K562 (cell line): ENCODE results near the gene LMO4. TPM values are rescaled to one million over a fixed set of nuclear protein-coding genes. Genes with fewer than 3 reads are reported as not detected.

ENCODE experiments used
- ATAC-seq: fragments of 200-7000 bp; cut with Tn5 transposase; 3 replicates; pipeline ENCODE4 v1.9.1; 2020; ENCODE audit warnings: moderate library complexity
- BruUV-seq: library from RNA; stranded (reverse); fragments of 400-500 nt; replicated peaks from 2 replicates; lab custom pipeline; 2021; lab: Mats Ljungman, UMichigan
- CTCF ChIA-PET: fragments of 300-600 bp; formaldehyde crosslinking; extraction: SDS; loops from one replicate; lab custom pipeline; 2021; ENCODE audit warnings: low intra/inter-chr PET ratio; lab: Yijun Ruan, JAX
- POLR2A ChIA-PET: fragments of 300-600, 350-650 bp; sonication (Branson Sonifier 250); formaldehyde crosslinking; extraction: SDS; loops from one replicate; lab custom pipeline; 2021; ENCODE audit warnings: antibody characterized with exemption, inconsistent platforms; lab: Yijun Ruan, JAX
- DNase-seq, 4 experiments: peaks; one replicate each; pipeline versions ENCODE4 v3.0.0 to v3.0.0-alpha.2; 2011 to 2018; ENCODE audit warnings: low spot score in 3 of 4, mixed read lengths in 3 of 4; ENCODE audit errors: extremely low read depth in 1 of 4
- FAIRE-seq: peaks from 2 replicates; lab custom pipeline; 2011; peaks lifted over from hg19 to GRCh38; lab: Jason Lieb, UNC
- H2AFZ ChIP-seq: 2 replicates; pipeline ENCODE4 v1.6.0; 2011; ENCODE audit warnings: low read depth, low read length, control low read depth, inconsistent platforms
- H3K27ac ChIP-seq: fragments of 200-600 bp; 3 replicates; pipeline ENCODE4 v1.8.0; 2011; ENCODE audit warnings: low read depth, mild to moderate bottlenecking, control low read depth, inconsistent platforms, low read length, moderate library complexity, mixed read lengths; ENCODE audit errors: extremely low read depth
- H3K27me3 ChIP-seq, 2 experiments: fragments of 300-600 bp in 1 of 2; 2 replicates in 1 of 2; 3 replicates in 1 of 2; pipeline versions ENCODE4 v1.6.0 to v1.8.0; 2011; ENCODE audit warnings: inconsistent platforms in 2 of 2, low read length in 2 of 2, mild to moderate bottlenecking in 1 of 2, mixed read lengths in 1 of 2, moderate library complexity in 1 of 2; ENCODE audit not compliant: control insufficient read depth in 2 of 2, insufficient read depth in 2 of 2
- H3K36me3 ChIP-seq: fragments of 300-600 bp; 3 replicates; pipeline ENCODE4 v1.8.0; 2011; ENCODE audit warnings: mild to moderate bottlenecking, low read length, inconsistent platforms; ENCODE audit not compliant: control insufficient read depth, insufficient read depth
- H3K4me1 ChIP-seq, 2 experiments: fragments of 200-600 bp in 1 of 2; replicated peaks in 1 of 2; 2 replicates in 1 of 2; 3 replicates in 1 of 2; pipeline versions ENCODE4 v1.5.1 to v1.8.0; 2011; ENCODE audit warnings: inconsistent platforms in 2 of 2, low read length in 2 of 2, mild to moderate bottlenecking in 1 of 2, mixed read lengths in 1 of 2, moderate library complexity in 1 of 2; ENCODE audit not compliant: control insufficient read depth in 2 of 2, insufficient read depth in 2 of 2
- H3K4me2 ChIP-seq: 2 replicates; pipeline ENCODE4 v1.6.1; 2011; ENCODE audit warnings: low read length, control low read depth, inconsistent platforms, mixed read lengths; ENCODE audit not compliant: insufficient read depth
- H3K4me3 ChIP-seq: fragments of 200-600 bp; sonication (generic), shearing (Covaris generic); 2 replicates; pipeline ENCODE4 v1.5.1; 2016; ENCODE audit warnings: control low read depth, inconsistent platforms
- H3K79me2 ChIP-seq: fragments of 200-600 bp; 3 replicates; pipeline ENCODE4 v1.8.0; 2011; ENCODE audit warnings: low read length, inconsistent platforms; ENCODE audit not compliant: control insufficient read depth, insufficient read depth
- H3K9ac ChIP-seq, 2 experiments: 2 replicates each; pipeline versions ENCODE4 v1.6.0 to v1.6.1; 2011; ENCODE audit warnings: low read depth in 2 of 2, low read length in 2 of 2, control low read depth in 1 of 2, inconsistent platforms in 1 of 2, mild to moderate bottlenecking in 1 of 2, mixed read lengths in 1 of 2; ENCODE audit not compliant: insufficient read depth in 1 of 2
- H3K9me1 ChIP-seq: one replicate; pipeline ENCODE4 v1.6.0; 2011; ENCODE audit warnings: inconsistent platforms, mild to moderate bottlenecking, low read length, moderate library complexity; ENCODE audit not compliant: control insufficient read depth, insufficient read depth
- H3K9me3 ChIP-seq: replicated peaks from 2 replicates; pipeline ENCODE4 v1.5.1; 2011; ENCODE audit warnings: low read depth, low read length, inconsistent platforms; ENCODE audit not compliant: control insufficient read depth, insufficient read depth
- H4K20me1 ChIP-seq: replicated peaks from 2 replicates; pipeline ENCODE4 v1.6.1; 2011; ENCODE audit warnings: low read length, inconsistent platforms, mixed read lengths; ENCODE audit not compliant: control insufficient read depth, insufficient read depth
- ADNP ChIP-seq: fragments of 200-800 bp; sonication (Bioruptor generic); IDR thresholded peaks from 2 replicates; pipeline ENCODE4 v1.6.1; 2016; ENCODE audit warnings: missing genetic modification characterization, missing compliant biosample characterization
- BCOR ChIP-seq: fragments of 450-650 bp; IDR thresholded peaks from 2 replicates; pipeline ENCODE4 v1.6.1; 2016
- ESRRA ChIP-seq: fragments of 450-650 bp; IDR thresholded peaks from 2 replicates; pipeline ENCODE4 v1.6.1; 2014; ENCODE audit warnings: low read depth, mild to moderate bottlenecking, moderate library complexity, borderline replicate concordance
- HEY1 ChIP-seq: fragments of 250-450 bp; sonication (Bioruptor Pico); IDR thresholded peaks from 2 replicates; pipeline ENCODE4 v1.5.0; 2020; ENCODE audit warnings: mild to moderate bottlenecking, moderate library complexity, borderline replicate concordance
- HNRNPH1 ChIP-seq: fragments of 200-400 bp; formaldehyde crosslinking; optimal IDR thresholded peaks from 2 replicates; pipeline ENCODE3; 2017; ENCODE audit warnings: low read depth, mild to moderate bottlenecking, low read length, moderate library complexity
- HNRNPLL ChIP-seq: fragments of 200-400 bp; formaldehyde crosslinking; IDR thresholded peaks from 2 replicates; pipeline ENCODE4 v1.6.1; 2017; ENCODE audit warnings: low read length, low read depth, mild to moderate bottlenecking; ENCODE audit not compliant: poor library complexity, severe bottlenecking
- RBM25 ChIP-seq: fragments of 200-400 bp; formaldehyde crosslinking; IDR thresholded peaks from 2 replicates; pipeline ENCODE4 v1.6.1; 2018; ENCODE audit warnings: low read length, low read depth, moderate library complexity; ENCODE audit not compliant: severe bottlenecking
- RCOR1 ChIP-seq, 2 experiments: IDR thresholded peaks; 2 replicates each; pipeline ENCODE4 v1.6.1; 2012; ENCODE audit warnings: low read depth in 2 of 2, low read length in 2 of 2, borderline replicate concordance in 1 of 2, improper control_type of control experiment in 1 of 2
- XRCC4 ChIP-seq: IDR thresholded peaks from one replicate; pipeline ENCODE4 v1.6.1; 2011; ENCODE audit not compliant: insufficient read depth, insufficient read length; ENCODE audit errors: extremely low read depth
- WGBS: fragments of 100-300 bp; shearing (Covaris generic); methylation state at CpG from one replicate; pipeline ENCODE4 v1.1.6; 2016; ENCODE audit warnings: low coverage, mixed read lengths; ENCODE audit not compliant: insufficient coverage; ENCODE audit errors: missing lambda C conversion rate; 5-methylcytosine and 5-hydroxymethylcytosine counted together
- in situ Hi-C: fragments of 300-500 bp; cut with MboI; formaldehyde crosslinking; loops from 4 replicates; pipeline ENCODE4 v1.15.0; 2018; ENCODE audit warnings: inconsistent platforms, mixed read lengths
- intact Hi-C: fragments of 100-400 bp; cut with micrococcal nuclease; formaldehyde crosslinking; loops from 2 replicates; pipeline ENCODE4 v1.14.2; 2022
- polyA plus RNA-seq, 8 experiments: library from polyadenylated mRNA; depleted of rRNA in 4 of 8; stranded (reverse) in 5 of 8; unstranded in 3 of 8; fragments of >200 nt; fragmentation: Nextera tagmentation in 2 of 8; fragmentation: Illumina TruSeq in 1 of 8; extraction: Ambion mirVana in 2 of 8; extraction: Trizol in 1 of 8; gene quantifications; 2 replicates each; pipeline versions ENCODE4 v1.2.1 to v1.2.3, GENCODE V29; 2011 to 2014; ENCODE audit warnings: inconsistent platforms in 1 of 8, missing spikeins in 1 of 8
- total RNA-seq, 7 experiments: library from RNA; depleted of rRNA in 6 of 7; stranded (reverse); fragments of >200 nt in 6 of 7; fragmentation: Illumina TruSeq in 2 of 7; extraction: Trizol in 2 of 7; gene quantifications; 2 replicates each; pipeline versions ENCODE4 v1.2.1 to v1.2.3, GENCODE V29; 2011 to 2021; ENCODE audit warnings: low replicate concordance in 1 of 7
- TF ChIP-seq, protein P1 (sequence below): fragments of 450-650 bp; IDR thresholded peaks from 2 replicates; pipeline ENCODE4 v1.7.0; 2016; ENCODE audit warnings: borderline replicate concordance
- TF ChIP-seq, protein P2 (sequence below): fragments of 450-650 bp; IDR thresholded peaks from 2 replicates; pipeline ENCODE4 v1.6.1; 2017; ENCODE audit warnings: antibody characterized with exemption

The LMO4 gene
- total and polyA plus RNA-seq, 9 of the 15 experiments (the other 6 are each of a cell fraction or from before 2014, with no cell fraction given), result 3.1 to 35.3 (median 22.4) TPM

DNA sequence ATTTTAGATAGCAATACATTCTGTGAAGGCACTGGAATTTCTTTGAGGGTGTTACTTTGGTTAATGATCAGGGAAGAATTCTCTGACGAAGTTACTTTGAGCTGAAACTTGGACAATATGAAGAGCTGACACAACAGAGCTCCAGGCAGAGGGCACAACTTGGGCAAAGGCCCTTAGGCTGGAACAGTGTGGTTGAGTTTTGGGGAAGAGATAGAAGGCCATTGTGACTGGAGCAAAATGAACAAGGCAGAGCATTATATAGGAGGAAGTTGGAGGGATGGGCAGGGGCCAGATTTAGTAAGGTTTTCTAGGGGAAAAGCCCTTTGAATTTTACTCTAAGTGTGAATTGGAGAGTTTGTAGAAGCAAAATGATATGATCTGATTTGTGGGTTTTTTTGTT is 30.9 kb downstream of the LMO4 start (continued):
- TF ChIP-seq, protein P1, sequence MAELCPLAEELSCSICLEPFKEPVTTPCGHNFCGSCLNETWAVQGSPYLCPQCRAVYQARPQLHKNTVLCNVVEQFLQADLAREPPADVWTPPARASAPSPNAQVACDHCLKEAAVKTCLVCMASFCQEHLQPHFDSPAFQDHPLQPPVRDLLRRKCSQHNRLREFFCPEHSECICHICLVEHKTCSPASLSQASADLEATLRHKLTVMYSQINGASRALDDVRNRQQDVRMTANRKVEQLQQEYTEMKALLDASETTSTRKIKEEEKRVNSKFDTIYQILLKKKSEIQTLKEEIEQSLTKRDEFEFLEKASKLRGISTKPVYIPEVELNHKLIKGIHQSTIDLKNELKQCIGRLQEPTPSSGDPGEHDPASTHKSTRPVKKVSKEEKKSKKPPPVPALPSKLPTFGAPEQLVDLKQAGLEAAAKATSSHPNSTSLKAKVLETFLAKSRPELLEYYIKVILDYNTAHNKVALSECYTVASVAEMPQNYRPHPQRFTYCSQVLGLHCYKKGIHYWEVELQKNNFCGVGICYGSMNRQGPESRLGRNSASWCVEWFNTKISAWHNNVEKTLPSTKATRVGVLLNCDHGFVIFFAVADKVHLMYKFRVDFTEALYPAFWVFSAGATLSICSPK, result no peak
- TF ChIP-seq XRCC4 (no peak), HNRNPH1 (no peak), HNRNPLL (no peak)
- TF ChIP-seq, protein P2, sequence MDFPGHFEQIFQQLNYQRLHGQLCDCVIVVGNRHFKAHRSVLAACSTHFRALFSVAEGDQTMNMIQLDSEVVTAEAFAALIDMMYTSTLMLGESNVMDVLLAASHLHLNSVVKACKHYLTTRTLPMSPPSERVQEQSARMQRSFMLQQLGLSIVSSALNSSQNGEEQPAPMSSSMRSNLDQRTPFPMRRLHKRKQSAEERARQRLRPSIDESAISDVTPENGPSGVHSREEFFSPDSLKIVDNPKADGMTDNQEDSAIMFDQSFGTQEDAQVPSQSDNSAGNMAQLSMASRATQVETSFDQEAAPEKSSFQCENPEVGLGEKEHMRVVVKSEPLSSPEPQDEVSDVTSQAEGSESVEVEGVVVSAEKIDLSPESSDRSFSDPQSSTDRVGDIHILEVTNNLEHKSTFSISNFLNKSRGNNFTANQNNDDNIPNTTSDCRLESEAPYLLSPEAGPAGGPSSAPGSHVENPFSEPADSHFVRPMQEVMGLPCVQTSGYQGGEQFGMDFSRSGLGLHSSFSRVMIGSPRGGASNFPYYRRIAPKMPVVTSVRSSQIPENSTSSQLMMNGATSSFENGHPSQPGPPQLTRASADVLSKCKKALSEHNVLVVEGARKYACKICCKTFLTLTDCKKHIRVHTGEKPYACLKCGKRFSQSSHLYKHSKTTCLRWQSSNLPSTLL, result no peak

DNA sequence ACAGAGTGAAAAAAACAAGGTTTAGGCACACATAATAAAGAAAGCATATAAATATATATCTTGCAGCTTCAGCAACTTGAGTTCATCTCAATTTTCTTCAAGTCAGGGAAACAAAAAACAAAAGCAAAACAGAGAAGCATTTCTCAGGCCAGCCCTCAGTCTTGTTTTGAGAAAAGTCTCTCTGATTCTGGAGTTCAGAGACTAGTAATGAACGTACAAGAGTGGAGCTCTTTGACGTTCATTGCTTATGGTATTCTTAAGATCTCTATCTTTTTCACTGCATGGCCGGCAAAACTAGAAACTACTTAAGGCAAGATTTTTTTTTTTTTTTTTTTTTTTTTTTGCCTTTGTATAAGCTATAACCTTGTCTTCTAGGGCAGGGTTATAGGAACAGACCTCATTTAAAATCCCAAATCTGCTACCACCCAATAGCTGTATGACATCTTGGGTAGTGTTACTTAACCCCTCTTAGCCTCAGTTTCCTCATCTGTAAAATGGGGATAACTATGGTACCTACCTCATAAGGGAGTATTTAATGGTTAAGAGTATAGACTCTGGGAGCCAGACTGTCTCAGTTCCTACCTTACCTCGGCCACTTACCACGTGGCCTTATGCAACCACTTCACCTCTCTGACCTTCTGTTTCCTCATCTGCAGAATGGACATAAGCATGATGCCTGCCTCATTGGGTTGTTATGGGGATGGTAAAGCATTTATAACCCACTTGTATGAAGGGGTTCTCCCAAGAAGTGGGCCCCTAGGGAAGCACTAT is 33.6 kb downstream of the LMO4 start:
- no peaks in the 10 kb centered on the region for H3K9me1 ChIP-seq
- CTCF ChIA-PET, result no interaction called here
- H3K4me1 ChIP-seq, result no peaks in the 10 kb centered on the region
- H3K9ac ChIP-seq, result no peak overlapping the region
- no peak overlapping the region for H3K27ac ChIP-seq
- ATAC-seq, result no peak
- no peak overlapping the region for H2AFZ ChIP-seq
- DNase-seq, result no peak
- H3K4me2 ChIP-seq, result no peak overlapping the region
- intact Hi-C loops, result no loop called here
- no peaks in the 10 kb centered on the region for H3K79me2 ChIP-seq
- TF ChIP-seq ESRRA (peak; percentile 22; the same call in 1 of the 2 replicates), BCOR (peak; percentile 73; the same call in 1 of the 2 replicates), RCOR1 (IDR thresholded peaks at IDR 0.05; ENCODE audit: borderline replicate concordance in 1 of 2, low read depth in 2 of 2, low read length in 2 of 2) (peak in 1 of 2 experiments; percentile 34; a peak in 1 of 4 replicates), HEY1 (CRISPR knock-in tag) (no peak), ADNP (tag) (peak; percentile 69; the same call in 1 of the 2 replicates), RBM25 (peak; percentile 76)
- FAIRE-seq, result no peak
- no peaks in the 10 kb centered on the region for H3K36me3 ChIP-seq
- POLR2A ChIA-PET, result interaction anchor here (1.9 kb wide), 1 partner anchor 11 kb away, joined by 5 read pairs; no protein-coding TSS in a partner anchor
- no peaks in the 10 kb centered on the region for H4K20me1 ChIP-seq
- H3K9me3 ChIP-seq, result no peaks in the 10 kb centered on the region
- 7% methylated on average over 5 of the region's 5 CpGs for whole genome bisulfite sequencing
- no peak overlapping the region for H3K4me3 ChIP-seq
- in situ Hi-C loops, result no loop called here
- H3K27me3 ChIP-seq, result peaks cover 0 to 2% of the 10 kb centered on the region in 2 experiments; a peak in 2 of 5 replicates
- no TSS peak for BruUV-seq
